ENCODE data around the gene MAPK7. TPM values are rescaled to one million over a fixed set of nuclear protein-coding genes. Genes with fewer than 3 reads are reported as not detected.

The MAPK7 gene
- total and polyA plus RNA-seq, 2 of the 8 experiments (the other 6 are each of a cell fraction or from before 2014, with no cell fraction given) = 15.2 to 28.1 TPM

GRCh38 chr17:19343671-19344151 lies 34.6 kb upstream of the MAPK7 start (continued):
- TF ChIP-seq, protein P1, sequence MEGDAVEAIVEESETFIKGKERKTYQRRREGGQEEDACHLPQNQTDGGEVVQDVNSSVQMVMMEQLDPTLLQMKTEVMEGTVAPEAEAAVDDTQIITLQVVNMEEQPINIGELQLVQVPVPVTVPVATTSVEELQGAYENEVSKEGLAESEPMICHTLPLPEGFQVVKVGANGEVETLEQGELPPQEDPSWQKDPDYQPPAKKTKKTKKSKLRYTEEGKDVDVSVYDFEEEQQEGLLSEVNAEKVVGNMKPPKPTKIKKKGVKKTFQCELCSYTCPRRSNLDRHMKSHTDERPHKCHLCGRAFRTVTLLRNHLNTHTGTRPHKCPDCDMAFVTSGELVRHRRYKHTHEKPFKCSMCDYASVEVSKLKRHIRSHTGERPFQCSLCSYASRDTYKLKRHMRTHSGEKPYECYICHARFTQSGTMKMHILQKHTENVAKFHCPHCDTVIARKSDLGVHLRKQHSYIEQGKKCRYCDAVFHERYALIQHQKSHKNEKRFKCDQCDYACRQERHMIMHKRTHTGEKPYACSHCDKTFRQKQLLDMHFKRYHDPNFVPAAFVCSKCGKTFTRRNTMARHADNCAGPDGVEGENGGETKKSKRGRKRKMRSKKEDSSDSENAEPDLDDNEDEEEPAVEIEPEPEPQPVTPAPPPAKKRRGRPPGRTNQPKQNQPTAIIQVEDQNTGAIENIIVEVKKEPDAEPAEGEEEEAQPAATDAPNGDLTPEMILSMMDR (IDR thresholded peaks at IDR 0.05; ENCODE audit: control extremely low read depth in 1 of 3, insufficient read depth in 1 of 3, low read depth in 1 of 3, low read length in 3 of 3) = peak; percentile 24 to 60 (median 46); a peak in 3 of 4 replicates
- no peak for TF ChIP-seq PHF8 (conservative IDR thresholded peaks at IDR 0.05; ENCODE audit: low read depth, low read length)

Measured in H1 (cell line).